Renal cortex interstitium (tissue), 11 donors: ENCODE measurements around the gene SSBP3. TPM values are rescaled to one million over a fixed set of nuclear protein-coding genes. Genes with fewer than 3 reads are reported as not detected.
A peak's percentile ranks its signal among the peaks of the same experiment; 100 is the strongest.

Source experiments
- DNase-seq, 11 donors: peaks; one replicate each; pipeline ENCODE4 v3.0.0-alpha.2; 2013; ENCODE audit warnings: low read depth in 9 of 11, low spot score in 4 of 11; ENCODE audit errors: extremely low read depth in 1 of 11
- polyA plus RNA-seq, 3 donors: library from polyadenylated mRNA; unstranded; fragments of 120-200 nt; gene quantifications; one replicate each; pipeline ENCODE4 v1.2.1, GENCODE V29; 2013; ENCODE audit not compliant: insufficient read length in 3 of 3

SSBP3 gene
- polyA plus RNA-seq, 3 donors: 119 to 124 (median 120) TPM

DNA sequence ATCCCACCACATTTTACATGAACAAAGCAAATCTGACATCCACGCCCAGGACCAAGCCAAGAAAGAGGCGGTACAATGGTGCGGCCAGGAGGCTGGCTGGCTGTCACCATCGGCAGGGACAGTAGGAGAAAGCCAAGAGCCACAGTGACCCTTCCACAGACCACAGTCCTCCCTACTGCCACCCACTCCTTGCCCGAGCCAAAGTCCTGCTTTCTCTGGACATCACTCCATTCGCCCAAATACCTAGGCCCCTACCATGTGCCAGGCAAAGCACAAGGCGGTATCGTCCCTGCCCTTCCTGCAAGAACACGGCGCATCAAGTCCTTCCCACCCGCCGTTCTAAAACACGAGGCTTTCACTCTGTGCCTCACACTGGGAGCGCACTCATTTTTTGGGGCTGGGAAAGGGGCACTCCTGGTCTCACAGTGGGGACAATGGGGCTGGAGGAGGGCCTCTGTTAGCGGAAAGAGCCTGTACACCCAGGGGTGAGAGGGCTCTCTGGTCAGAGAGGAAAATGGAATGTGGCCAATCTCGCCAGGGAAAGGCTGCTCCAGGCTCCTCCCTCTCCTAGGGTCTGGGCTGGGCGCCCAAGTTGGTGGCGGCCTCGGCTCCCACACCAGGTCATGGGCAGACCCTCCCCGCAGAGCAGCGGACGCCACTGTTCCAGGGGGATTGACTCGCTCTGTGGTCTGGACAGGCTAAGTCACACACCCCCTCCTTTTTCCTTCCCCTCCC, 26.5 kb downstream of the SSBP3 start:
- peak in 1 of 11 donors; percentile 33 for DNase-seq

DNA sequence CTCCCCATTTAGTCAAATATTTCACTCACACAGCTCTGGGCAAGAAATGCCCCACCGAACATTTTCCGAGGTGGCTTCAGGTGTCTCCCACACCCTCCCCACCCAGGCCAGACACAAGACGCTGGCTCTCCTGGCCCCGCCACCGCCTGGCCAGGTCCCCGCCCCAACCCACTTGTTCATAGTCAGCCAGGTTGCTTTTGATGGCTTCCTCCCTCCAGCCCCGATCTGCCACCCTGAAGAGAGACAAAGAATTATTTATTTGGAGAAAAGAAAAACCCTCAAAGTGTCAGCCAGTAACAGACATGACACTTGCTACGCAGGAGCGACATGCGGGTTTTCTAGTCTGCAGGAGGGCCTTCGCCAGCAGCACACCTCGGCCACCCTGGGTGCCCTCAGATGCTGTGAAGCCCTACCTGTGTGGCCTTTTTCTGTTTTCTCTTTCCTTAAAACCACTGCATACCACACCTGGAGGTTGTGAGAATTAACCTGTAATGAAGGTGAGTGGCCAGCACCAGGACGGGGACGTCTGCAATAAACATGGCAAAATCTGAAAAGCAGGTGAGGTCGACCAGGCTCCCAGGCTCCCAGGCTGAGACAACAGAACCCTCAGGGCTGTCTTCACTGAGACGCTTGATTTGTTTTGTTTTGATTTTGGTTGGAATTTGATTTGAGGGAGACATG, 27.2 kb downstream of the SSBP3 start:
- DNase-seq: no peak

DNA sequence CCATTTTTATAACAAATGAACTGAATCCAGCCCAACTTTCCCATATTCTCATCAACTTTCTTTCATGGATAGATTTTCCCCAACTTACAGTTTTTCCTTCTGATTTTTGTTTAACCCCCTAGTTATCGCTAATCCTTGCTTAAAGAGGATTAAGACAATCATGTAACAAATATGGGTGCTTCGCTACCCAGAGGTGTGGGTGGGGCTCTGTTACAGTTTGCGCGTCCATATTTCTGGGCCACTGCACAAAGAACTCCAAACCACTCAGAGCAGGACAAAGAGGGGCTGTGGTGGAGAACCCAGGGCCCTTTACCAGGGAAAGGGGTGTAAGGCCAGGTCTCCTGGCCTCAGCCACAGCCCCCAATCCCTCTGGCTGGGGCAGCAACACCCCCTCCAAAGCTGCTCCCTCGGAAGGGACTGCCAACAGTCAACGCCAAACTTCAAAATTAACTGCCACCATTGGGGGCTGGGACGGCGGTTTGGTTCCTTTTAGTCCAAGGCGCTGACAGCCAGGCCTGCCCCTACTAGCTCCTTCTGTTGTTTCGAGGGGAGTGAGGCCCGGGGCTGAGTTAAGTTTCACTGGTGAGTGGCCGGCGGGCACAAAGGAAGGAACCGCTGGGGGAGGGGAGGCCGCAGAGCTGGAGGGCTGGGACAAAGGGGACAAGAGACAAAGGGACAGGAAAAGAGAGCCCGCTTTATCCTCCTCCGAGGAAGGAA, 27.9 kb downstream of the SSBP3 start:
- DNase-seq: no peak

- no peak for DNase-seq
These were observed 29.0 kb downstream of the SSBP3 start for GRCh38 chr1:54377040-54377691.

- no peak for DNase-seq
These were observed 29.7 kb downstream of the SSBP3 start for GRCh38 chr1:54376430-54377039.

- DNase-seq: no peak
These were observed 30.3 kb downstream of the SSBP3 start for GRCh38 chr1:54375712-54376429.

GRCh38 chr1:54375298-54375697, 30.9 kb downstream of the SSBP3 start:
- DNase-seq: no peak

DNA sequence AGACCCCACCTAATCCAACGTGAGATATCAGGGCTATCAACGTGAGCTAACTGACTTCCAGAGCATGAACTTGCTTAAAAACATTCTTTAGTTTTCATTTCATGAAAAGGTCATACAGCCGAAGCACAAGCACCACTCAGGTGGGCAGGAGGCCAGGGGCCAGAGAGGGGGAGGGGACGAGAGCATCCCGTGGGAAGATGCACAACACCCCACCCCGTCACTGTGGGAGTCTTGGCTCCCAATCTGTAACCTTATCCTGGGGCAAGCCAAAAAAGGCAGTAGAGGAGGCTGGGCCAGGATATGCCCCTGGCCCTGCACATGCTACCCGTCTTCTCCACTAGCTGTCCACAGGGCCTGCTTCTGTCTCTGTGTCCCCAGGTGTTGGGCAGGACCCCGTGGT, 31.4 kb downstream of the SSBP3 start:
- DNase-seq: no peak

DNA sequence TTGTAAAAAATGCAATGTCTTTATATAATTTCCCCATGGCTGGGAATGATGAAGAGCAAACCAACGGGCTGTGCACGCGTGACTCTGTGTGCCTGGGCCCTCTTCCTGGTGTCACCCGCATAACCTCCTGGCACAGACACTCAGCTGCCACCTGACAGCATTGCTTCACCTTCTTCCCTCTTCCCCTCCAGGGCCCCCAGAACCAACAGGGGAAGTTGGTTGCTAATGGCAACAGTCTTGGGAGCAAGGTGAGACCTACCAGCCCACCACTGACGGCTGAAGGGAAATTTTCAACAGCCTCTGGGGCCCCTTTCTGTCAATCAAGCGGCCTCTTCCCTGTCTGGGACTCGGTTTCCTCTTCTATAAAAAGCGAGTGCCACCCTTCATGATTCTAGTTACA, 33.2 kb downstream of the SSBP3 start:
- DNase-seq: no peak

DNA sequence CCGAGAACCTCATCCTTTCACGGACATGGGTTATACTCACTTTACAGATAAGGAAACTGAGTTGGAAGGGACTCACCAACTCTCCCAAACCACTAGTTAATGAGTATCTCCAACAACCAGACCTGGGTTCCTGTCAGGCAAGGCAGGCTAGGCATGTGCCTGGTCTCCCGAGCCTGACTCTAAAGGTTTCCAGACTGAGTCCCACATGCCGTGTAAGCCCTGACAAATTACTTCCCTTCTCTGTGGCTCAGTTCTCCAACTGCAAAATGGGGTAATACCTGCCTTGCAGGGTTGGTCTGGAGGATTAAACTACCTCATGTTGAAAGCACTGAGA, 34.3 kb downstream of the SSBP3 start:
- no peak for DNase-seq

GRCh38 chr1:54371038-54371941, 34.9 kb downstream of the SSBP3 start:
- no peak for DNase-seq

DNA sequence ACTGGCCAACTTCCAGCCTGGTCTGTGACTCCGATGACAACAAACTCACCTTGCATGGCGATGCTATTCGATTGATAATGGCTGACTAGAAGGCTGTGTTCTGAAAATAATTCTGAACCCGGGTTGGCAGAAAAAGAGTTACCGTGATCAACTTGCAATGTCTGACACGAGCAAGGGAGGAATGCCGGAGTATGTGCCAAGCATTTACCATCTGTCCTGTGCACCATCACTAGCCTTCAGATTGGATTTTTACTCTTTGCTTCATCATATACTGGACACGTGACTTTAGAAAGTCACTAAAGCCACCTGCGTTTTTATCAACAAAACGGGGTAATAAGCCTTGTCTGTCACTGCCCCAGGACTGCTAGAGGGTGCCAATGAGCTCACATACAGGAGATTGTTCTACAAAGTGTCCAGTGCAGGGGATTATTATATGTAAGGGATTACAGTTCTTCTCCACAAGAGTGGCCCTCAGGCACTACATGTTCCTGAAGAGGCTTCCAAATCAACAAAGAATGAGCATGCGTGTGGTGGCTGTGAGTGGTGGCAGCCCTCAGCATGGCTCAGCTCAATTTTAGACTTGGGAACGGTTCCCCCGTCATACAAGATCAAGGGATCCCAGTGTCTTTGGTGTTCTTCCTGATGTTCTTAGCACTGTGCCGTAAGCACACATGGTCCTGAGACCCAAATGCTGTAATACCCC, 35.8 kb downstream of the SSBP3 start:
- DNase-seq: no peak

DNA sequence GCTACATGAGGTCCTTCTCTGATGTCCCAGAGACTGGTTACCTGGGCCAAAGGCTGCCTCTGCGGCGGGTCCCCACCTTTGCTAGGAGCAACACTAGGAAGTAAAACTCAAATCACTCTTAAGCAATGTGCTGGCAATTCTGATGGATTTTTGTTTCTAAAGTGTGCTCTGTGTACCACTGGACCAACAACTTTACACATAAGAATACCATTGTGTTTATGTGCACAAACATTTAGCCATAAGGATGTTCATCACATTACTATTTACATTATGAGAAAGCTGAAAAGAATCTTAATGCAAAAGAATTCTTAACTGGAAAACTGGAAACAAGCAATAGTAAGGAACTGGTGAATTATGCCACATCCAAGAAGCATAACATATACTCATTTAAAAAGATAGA, 38.6 kb downstream of the SSBP3 start:
- no peak for DNase-seq

GRCh38 chr1:54365847-54366246, 40.3 kb downstream of the SSBP3 start:
- DNase-seq: no peak

- no peak for DNase-seq
These were observed 40.8 kb downstream of the SSBP3 start for GRCh38 chr1:54365398-54365797.

- no peak for DNase-seq
These were observed 41.2 kb downstream of the SSBP3 start for GRCh38 chr1:54364995-54365394.

- no peak for DNase-seq
These were observed 41.6 kb downstream of the SSBP3 start for GRCh38 chr1:54364582-54364981.
